Fibroblast of skin of right biceps (primary cell): ENCODE data around the gene SCG2.
"Not testable (repeated sequence)": the region's sequence is repeated elsewhere in the genome, so short reads cannot be mapped to it uniquely, and the experiment has no call there.

Experiments
- DNase-seq: peaks from one replicate; pipeline ENCODE4 v3.0.0-alpha.2; 2013

The SCG2 gene

GRCh38 chr2:223612501-223612900 lies 10.3 kb upstream of the SCG2 start:
- DNase-seq, result no peak

- DNase-seq, result no peak
Measured at GRCh38 chr2:223611061-223611460, 8.9 kb upstream of the SCG2 start.

GRCh38 chr2:223607476-223607875 lies 5.3 kb upstream of the SCG2 start:
- no peak for DNase-seq

GRCh38 chr2:223606946-223607345 lies 4.8 kb upstream of the SCG2 start:
- DNase-seq, result no peak

- DNase-seq, result no peak
Measured at GRCh38 chr2:223604231-223604630, 2.1 kb upstream of the SCG2 start.

- DNase-seq, result peak; percentile 40
Measured at GRCh38 chr2:223602972-223603371, 811 bp upstream of the SCG2 start.

- no peak for DNase-seq
Measured at GRCh38 chr2:223601018-223601417, 1.1 kb downstream of the SCG2 start.

- peak; percentile 58 for DNase-seq
Measured at GRCh38 chr2:223599640-223600380, 2.4 kb downstream of the SCG2 start.

- DNase-seq, result peak; percentile 91
Measured at GRCh38 chr2:223598994-223599639, 3.0 kb downstream of the SCG2 start.

- DNase-seq, result peak; percentile 92
Measured at GRCh38 chr2:223597076-223597475, 5.1 kb downstream of the SCG2 start.

GRCh38 chr2:223596208-223596607 lies 6.0 kb downstream of the SCG2 start:
- no peak for DNase-seq

- DNase-seq, result no peak
Measured at GRCh38 chr2:223594831-223595230, 7.3 kb downstream of the SCG2 start.

- DNase-seq, result no peak
Measured at GRCh38 chr2:223594259-223594658, 7.9 kb downstream of the SCG2 start.

- DNase-seq, result not testable (repeated sequence)
Measured at GRCh38 chr2:223592689-223593088, 9.5 kb downstream of the SCG2 start.

GRCh38 chr2:223591596-223591995 lies 10.6 kb downstream of the SCG2 start:
- peak; percentile 79 for DNase-seq

GRCh38 chr2:223590964-223591363 lies 11.2 kb downstream of the SCG2 start:
- peak; percentile 58 for DNase-seq

GRCh38 chr2:223589901-223590300 lies 12.3 kb downstream of the SCG2 start:
- DNase-seq, result no peak

GRCh38 chr2:223588251-223588650 lies 13.9 kb downstream of the SCG2 start:
- DNase-seq, result no peak

- peak; percentile 17 for DNase-seq
Measured at GRCh38 chr2:223587301-223587700, 14.9 kb downstream of the SCG2 start.

- DNase-seq, result peak; percentile 83
Measured at GRCh38 chr2:223586261-223586660, 15.9 kb downstream of the SCG2 start.

GRCh38 chr2:223585666-223586065 lies 16.5 kb downstream of the SCG2 start:
- DNase-seq, result peak; percentile 47

GRCh38 chr2:223582001-223582400 lies 20.2 kb downstream of the SCG2 start:
- no peak for DNase-seq

- peak; percentile 87 for DNase-seq
Measured at GRCh38 chr2:223580951-223581350, 21.2 kb downstream of the SCG2 start.

GRCh38 chr2:223578846-223579245 lies 23.3 kb downstream of the SCG2 start:
- DNase-seq, result no peak

- peak; percentile 92 for DNase-seq
Measured at GRCh38 chr2:223576873-223577272, 25.3 kb downstream of the SCG2 start.
